Cardiac muscle cell (in vitro differentiated cells and primary cell): ENCODE measurements around the gene PITX3. TPM values are rescaled to one million over a fixed set of nuclear protein-coding genes. Genes with fewer than 3 reads are reported as not detected.
"Not testable (repeated sequence)": the region's sequence is repeated elsewhere in the genome, so short reads cannot be mapped to it uniquely, and the experiment has no call there.

Experiments
- DNase-seq, 2 donors: peaks; one replicate each; pipeline versions ENCODE4 v3.0.0 to v3.0.0-alpha.2; 2010 to 2017; ENCODE audit warnings: low read depth in 1 of 2, low spot score in 1 of 2
- H3K27ac ChIP-seq: fragments of 200-600 bp; sonication (generic); 2 replicates; pipeline ENCODE4 v1.5.1; 2016
- H3K27me3 ChIP-seq: fragments of 200-600 bp; sonication (generic); 2 replicates; pipeline ENCODE4 v1.6.0; 2016; ENCODE audit warnings: control low read depth
- H3K36me3 ChIP-seq: fragments of 200-600 bp; sonication (generic); 2 replicates; pipeline ENCODE4 v1.5.1; 2016; ENCODE audit warnings: control low read depth
- H3K4me1 ChIP-seq: fragments of 200-600 bp; sonication (generic); 2 replicates; pipeline ENCODE4 v1.8.1; 2017; ENCODE audit warnings: low read depth, mild to moderate bottlenecking, mixed run types
- H3K4me3 ChIP-seq: fragments of 200-600 bp; sonication (generic); 2 replicates; pipeline ENCODE4 v1.5.1; 2016; ENCODE audit warnings: mild to moderate bottlenecking
- H3K9me3 ChIP-seq: fragments of 200-600 bp; sonication (generic); 2 replicates; pipeline ENCODE4 v1.5.1; 2017; ENCODE audit warnings: low read depth, mild to moderate bottlenecking, control low read depth
- polyA plus RNA-seq: library from polyadenylated mRNA; unstranded; fragments of >200 nt; fragmentation: Nextera tagmentation; extraction: Ambion mirVana; gene quantifications from 2 replicates; pipeline ENCODE4 v1.2.1, GENCODE V29; 2016
- total RNA-seq: library from RNA; depleted of rRNA; stranded (reverse); fragments of >200 nt; gene quantifications from 2 replicates; pipeline ENCODE4 v1.2.3, GENCODE V29; 2016
- TF ChIP-seq, protein P1 (sequence below): IDR thresholded peaks from 2 replicates; pipeline ENCODE4 v1.5.1; 2012; ENCODE audit warnings: low read depth, mild to moderate bottlenecking, low read length

PITX3 gene
- total and polyA plus RNA-seq, 2 experiments from 2014 or later, result 7.9 to 14.3 TPM

- TF ChIP-seq, protein P1, sequence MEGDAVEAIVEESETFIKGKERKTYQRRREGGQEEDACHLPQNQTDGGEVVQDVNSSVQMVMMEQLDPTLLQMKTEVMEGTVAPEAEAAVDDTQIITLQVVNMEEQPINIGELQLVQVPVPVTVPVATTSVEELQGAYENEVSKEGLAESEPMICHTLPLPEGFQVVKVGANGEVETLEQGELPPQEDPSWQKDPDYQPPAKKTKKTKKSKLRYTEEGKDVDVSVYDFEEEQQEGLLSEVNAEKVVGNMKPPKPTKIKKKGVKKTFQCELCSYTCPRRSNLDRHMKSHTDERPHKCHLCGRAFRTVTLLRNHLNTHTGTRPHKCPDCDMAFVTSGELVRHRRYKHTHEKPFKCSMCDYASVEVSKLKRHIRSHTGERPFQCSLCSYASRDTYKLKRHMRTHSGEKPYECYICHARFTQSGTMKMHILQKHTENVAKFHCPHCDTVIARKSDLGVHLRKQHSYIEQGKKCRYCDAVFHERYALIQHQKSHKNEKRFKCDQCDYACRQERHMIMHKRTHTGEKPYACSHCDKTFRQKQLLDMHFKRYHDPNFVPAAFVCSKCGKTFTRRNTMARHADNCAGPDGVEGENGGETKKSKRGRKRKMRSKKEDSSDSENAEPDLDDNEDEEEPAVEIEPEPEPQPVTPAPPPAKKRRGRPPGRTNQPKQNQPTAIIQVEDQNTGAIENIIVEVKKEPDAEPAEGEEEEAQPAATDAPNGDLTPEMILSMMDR, result no peak
- peaks cover 2% of the 10 kb centered on the region for H3K4me1 ChIP-seq
- H3K27me3 ChIP-seq, result peaks cover 24% of the 10 kb centered on the region
- H3K4me3 ChIP-seq, result no peak overlapping the region
- H3K9me3 ChIP-seq, result no peaks in the 10 kb centered on the region
- H3K27ac ChIP-seq, result no peak overlapping the region
- H3K36me3 ChIP-seq, result no peaks in the 10 kb centered on the region
- no peak for DNase-seq
Measured at GRCh38 chr10:102220612-102221011, 20.7 kb downstream of the PITX3 start.

DNA sequence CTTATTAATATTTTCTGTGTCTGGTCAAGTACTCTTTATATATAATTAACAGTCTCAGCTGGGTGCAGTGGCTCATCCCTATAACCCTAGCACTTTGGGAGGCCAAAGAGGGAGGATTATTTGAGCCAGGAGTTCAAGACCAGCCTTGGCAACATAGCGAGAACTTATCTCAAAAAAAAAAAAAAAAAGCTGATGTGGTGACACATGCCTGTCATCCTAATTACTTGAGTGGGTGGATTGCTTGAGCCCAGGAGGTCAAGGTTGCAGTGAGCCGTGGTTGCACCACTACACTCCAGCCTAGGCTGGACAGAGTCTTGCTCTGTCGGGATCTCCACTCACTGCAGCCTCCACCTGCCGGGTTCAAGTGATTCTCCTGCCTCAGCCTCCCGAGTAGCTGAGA lies 21.9 kb downstream of the PITX3 start:
- peaks cover 24% of the 10 kb centered on the region for H3K27me3 ChIP-seq
- no peaks in the 10 kb centered on the region for H3K9me3 ChIP-seq
- no peak for DNase-seq
- H3K4me3 ChIP-seq, result no peak overlapping the region
- H3K36me3 ChIP-seq, result no peaks in the 10 kb centered on the region
- no peak overlapping the region for H3K27ac ChIP-seq
- H3K4me1 ChIP-seq, result no peaks in the 10 kb centered on the region
- TF ChIP-seq, protein P1, result no peak

DNA sequence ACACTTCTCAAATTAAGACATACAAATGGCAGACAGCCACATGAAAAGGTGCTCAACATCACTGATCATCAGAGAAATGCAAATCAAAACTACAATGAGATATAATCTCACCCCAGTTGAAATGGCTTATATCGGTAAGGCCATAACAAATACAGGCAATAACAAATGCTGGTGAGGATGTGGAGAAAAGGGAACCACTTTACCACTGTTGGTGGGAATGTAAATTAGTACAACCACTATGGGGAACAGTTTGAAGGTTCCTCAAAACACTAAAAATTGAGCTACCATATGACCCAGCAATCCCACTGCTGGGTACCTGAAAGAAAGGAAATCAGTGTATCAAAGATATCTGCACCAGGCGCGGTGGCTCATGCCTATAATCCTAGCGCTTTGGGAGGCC lies 27.7 kb downstream of the PITX3 start:
- not testable (repeated sequence) for H3K27me3 ChIP-seq, DNase-seq, H3K27ac ChIP-seq, H3K36me3 ChIP-seq, H3K4me1 ChIP-seq, H3K4me3 ChIP-seq, H3K9me3 ChIP-seq

- Histone ChIP-seq H3K27ac (no peak overlapping the region), H3K4me1 (no peaks in the 10 kb centered on the region), H3K9me3 (no peaks in the 10 kb centered on the region), H3K36me3 (no peaks in the 10 kb centered on the region), H3K27me3 (peaks cover 3% of the 10 kb centered on the region), H3K4me3 (no peak overlapping the region)
- DNase-seq, result no peak
- TF ChIP-seq, protein P1, result no peak
Measured at GRCh38 chr10:102211615-102212299, 29.6 kb downstream of the PITX3 start.

- TF ChIP-seq, protein P1, result no peak
- Histone ChIP-seq H3K27ac (no peak overlapping the region), H3K9me3 (no peaks in the 10 kb centered on the region), H3K4me1 (no peaks in the 10 kb centered on the region), H3K27me3 (peaks cover 3% of the 10 kb centered on the region), H3K36me3 (no peaks in the 10 kb centered on the region), H3K4me3 (no peak overlapping the region)
- peak in 1 of 2 donors; percentile 68 for DNase-seq
Measured at GRCh38 chr10:102208311-102209035, 32.8 kb downstream of the PITX3 start.

DNA sequence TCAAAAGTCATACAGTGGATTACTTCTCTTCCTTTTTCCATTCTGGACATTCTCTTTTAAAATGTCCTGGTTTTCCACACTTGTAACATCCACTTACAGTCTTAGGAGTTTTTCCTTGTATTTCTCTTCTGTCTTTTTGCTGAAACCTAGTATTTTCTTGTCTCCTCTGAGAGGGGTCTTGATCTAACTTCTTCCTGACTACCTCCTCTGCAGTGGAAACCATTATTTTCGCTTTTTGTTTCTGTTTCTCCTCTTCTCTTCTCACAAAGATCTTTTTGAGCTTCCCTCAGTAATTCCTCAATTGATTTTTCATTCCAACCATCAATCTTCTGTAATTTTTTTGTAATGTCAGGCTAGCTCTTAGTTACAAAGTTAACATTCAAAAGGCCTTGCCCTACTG lies 38.9 kb downstream of the PITX3 start:
- Histone ChIP-seq H3K9me3 (no peaks in the 10 kb centered on the region), H3K4me3 (no peak overlapping the region), H3K27me3 (no peaks in the 10 kb centered on the region), H3K27ac (no peak overlapping the region), H3K4me1 (no peaks in the 10 kb centered on the region), H3K36me3 (no peaks in the 10 kb centered on the region)
- TF ChIP-seq, protein P1, result no peak
- DNase-seq, result no peak
